ENCODE data around the gene CFAP61. TPM values are rescaled to one million over a fixed set of nuclear protein-coding genes. Genes with fewer than 3 reads are reported as not detected.

The CFAP61 gene
- total and polyA plus RNA-seq, 2 donors from 2014 or later, result 0.58 to 2.6 TPM

DNA sequence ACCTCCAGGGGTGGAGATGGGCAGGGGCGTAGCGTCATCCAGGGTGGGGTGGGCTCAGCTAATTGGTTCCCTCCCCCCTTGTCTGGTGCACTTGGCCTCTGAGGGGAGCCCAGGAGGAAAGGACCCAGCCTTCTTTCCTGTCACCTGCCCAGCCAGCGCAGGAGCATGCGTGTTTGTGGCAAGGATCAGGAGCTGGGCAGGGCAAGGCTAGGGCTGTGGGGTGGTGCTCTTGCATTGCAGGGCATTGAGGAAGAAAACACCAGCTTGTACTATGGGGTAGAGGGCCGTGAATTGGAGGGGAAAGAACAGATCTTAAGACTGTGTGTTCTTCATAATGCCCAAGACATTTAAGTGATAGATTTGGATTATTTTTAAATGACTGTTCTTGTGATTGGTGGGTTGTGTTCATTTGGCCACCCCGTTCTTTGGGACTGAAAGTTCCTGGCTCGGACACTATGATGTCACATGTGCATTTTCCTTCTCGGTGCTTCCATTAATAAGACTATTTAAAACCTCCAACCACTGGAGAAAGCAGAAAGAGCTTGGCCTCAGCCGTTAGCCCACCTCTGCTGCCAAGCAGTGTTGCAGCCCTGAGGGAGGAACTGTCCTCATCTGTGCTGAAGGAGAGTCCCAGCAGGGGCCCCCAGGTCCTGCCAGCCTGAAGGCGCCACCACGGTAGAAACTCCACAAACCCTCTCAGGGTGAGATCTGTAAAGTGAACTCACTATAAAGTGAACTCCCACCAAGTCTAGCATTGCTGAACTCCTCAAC, 179.4 kb downstream of the CFAP61 start:
- no peak overlapping the region for H3K9ac ChIP-seq (ENCODE audit: low read length in 3 of 3)
- no peaks in the 10 kb centered on the region for H3K36me3 ChIP-seq (ENCODE audit: control insufficient read depth in 2 of 3, insufficient read depth in 3 of 3, low read length in 3 of 3)
- H3K4me1 ChIP-seq (ENCODE audit: control insufficient read depth in 2 of 3, insufficient read depth in 2 of 3, low read depth in 1 of 3, low read length in 3 of 3), result no peaks in the 10 kb centered on the region
- peaks cover 0 to 3% (median 0%) of the 10 kb centered on the region in 3 donors for H3K9me3 ChIP-seq (ENCODE audit: control insufficient read depth in 2 of 3, insufficient read depth in 1 of 3, low read length in 3 of 3)
- no peak overlapping the region for H3K27ac ChIP-seq (ENCODE audit: low read depth in 2 of 2, low read length in 2 of 2)
- FAIRE-seq (no peak), DNase-seq (no peak)
- H3K27me3 ChIP-seq (ENCODE audit: control insufficient read depth, insufficient read depth, low read length), result no peaks in the 10 kb centered on the region
- TF ChIP-seq, protein P1, sequence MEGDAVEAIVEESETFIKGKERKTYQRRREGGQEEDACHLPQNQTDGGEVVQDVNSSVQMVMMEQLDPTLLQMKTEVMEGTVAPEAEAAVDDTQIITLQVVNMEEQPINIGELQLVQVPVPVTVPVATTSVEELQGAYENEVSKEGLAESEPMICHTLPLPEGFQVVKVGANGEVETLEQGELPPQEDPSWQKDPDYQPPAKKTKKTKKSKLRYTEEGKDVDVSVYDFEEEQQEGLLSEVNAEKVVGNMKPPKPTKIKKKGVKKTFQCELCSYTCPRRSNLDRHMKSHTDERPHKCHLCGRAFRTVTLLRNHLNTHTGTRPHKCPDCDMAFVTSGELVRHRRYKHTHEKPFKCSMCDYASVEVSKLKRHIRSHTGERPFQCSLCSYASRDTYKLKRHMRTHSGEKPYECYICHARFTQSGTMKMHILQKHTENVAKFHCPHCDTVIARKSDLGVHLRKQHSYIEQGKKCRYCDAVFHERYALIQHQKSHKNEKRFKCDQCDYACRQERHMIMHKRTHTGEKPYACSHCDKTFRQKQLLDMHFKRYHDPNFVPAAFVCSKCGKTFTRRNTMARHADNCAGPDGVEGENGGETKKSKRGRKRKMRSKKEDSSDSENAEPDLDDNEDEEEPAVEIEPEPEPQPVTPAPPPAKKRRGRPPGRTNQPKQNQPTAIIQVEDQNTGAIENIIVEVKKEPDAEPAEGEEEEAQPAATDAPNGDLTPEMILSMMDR (IDR thresholded peaks at IDR 0.05; ENCODE audit: borderline replicate concordance, extremely low read depth, insufficient read depth), result no peak
- intact Hi-C loops (cut with DNase I), result loop anchor here (10.0 kb wide), 1 partner anchor 147 kb away; no protein-coding TSS in a partner anchor
- H3K4me3 ChIP-seq (ENCODE audit: low read length in 3 of 3), result no peak overlapping the region

DNA sequence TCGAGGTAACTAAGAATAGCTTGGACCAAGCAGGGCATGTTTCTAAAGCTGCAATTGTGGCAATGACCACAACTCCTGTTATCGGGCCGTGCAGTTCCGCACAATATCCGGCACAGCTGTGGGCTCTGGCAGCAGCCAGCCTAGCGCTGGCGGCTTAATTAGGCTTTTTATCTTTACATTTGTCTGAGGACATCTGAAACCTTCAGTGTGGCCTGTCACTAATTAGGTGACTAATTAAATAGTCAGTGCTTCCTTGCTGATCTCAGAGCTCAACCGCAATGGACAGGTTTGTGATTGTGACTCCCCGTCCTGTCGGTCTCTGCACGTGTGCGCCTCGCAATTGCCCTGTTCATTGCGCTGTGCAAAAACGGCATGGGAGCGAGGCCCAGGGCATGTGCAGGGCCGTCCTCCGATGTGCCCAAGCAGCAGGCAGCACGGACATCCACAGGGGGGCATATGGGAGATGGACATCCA, 180.7 kb downstream of the CFAP61 start:
- no peak overlapping the region for H3K4me3 ChIP-seq (ENCODE audit: low read length in 3 of 3)
- H3K27me3 ChIP-seq (ENCODE audit: control insufficient read depth, insufficient read depth, low read length), result no peaks in the 10 kb centered on the region
- intact Hi-C loops (cut with DNase I), result loop anchor here (10.0 kb wide), 1 partner anchor 148 kb away; no protein-coding TSS in a partner anchor
- no peak for FAIRE-seq
- TF ChIP-seq, protein P1 (IDR thresholded peaks at IDR 0.05; ENCODE audit: borderline replicate concordance, extremely low read depth, insufficient read depth), result no peak
- no peak for DNase-seq
- no peaks in the 10 kb centered on the region for H3K36me3 ChIP-seq (ENCODE audit: control insufficient read depth in 2 of 3, insufficient read depth in 3 of 3, low read length in 3 of 3)
- no peak overlapping the region for H3K9ac ChIP-seq (ENCODE audit: low read length in 3 of 3)
- H3K27ac ChIP-seq (ENCODE audit: low read depth in 2 of 2, low read length in 2 of 2), result no peak overlapping the region
- H3K4me1 ChIP-seq (ENCODE audit: control insufficient read depth in 2 of 3, insufficient read depth in 2 of 3, low read depth in 1 of 3, low read length in 3 of 3), result no peaks in the 10 kb centered on the region
- no peaks in the 10 kb centered on the region for H3K9me3 ChIP-seq (ENCODE audit: control insufficient read depth in 2 of 3, insufficient read depth in 1 of 3, low read length in 3 of 3)

DNA sequence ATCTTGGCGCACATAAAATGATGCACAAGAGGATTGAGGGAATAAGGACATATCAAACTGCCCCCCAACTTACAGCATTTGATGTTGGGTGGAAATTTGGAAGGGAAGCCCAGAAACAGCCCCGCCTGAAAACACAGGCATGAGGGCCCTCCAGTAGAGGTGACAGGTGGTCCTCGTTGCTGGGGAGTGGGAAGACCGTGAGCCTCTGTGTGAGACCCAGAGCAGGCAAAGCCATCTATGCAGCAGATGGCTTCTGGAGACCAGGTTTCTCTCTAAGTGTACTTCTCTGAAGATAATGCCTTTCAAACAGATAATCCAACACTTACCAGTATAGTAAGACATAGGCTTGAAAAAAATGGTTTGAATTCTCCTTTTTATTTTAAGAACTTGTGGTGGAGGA, 183.3 kb downstream of the CFAP61 start:
- Histone ChIP-seq H3K9ac (ENCODE audit: low read length in 3 of 3) (no peak overlapping the region), H3K27me3 (ENCODE audit: control insufficient read depth, insufficient read depth, low read length) (no peaks in the 10 kb centered on the region), H3K9me3 (ENCODE audit: control insufficient read depth in 2 of 3, insufficient read depth in 1 of 3, low read length in 3 of 3) (no peaks in the 10 kb centered on the region), H3K27ac (ENCODE audit: low read depth in 2 of 2, low read length in 2 of 2) (no peak overlapping the region), H3K36me3 (ENCODE audit: control insufficient read depth in 2 of 3, insufficient read depth in 3 of 3, low read length in 3 of 3) (no peaks in the 10 kb centered on the region), H3K4me1 (ENCODE audit: control insufficient read depth in 2 of 3, insufficient read depth in 2 of 3, low read depth in 1 of 3, low read length in 3 of 3) (no peaks in the 10 kb centered on the region), H3K4me3 (ENCODE audit: low read length in 3 of 3) (no peak overlapping the region)
- no peak for DNase-seq
- intact Hi-C loops (cut with DNase I), result loop anchor here (10.0 kb wide), 1 partner anchor 151 kb away; no protein-coding TSS in a partner anchor
- FAIRE-seq, result no peak
- TF ChIP-seq, protein P1 (IDR thresholded peaks at IDR 0.05; ENCODE audit: borderline replicate concordance, extremely low read depth, insufficient read depth), result no peak

All from kidney (tissue), 14 donors.